ENCODE data around the gene LIMD2.
"Not testable (repeated sequence)": the region's sequence is repeated elsewhere in the genome, so short reads cannot be mapped to it uniquely, and the experiment has no call there.

Gene LIMD2

GRCh38 chr17:63699638-63700527 is at the start of gene LIMD2:
TSS of gene LIMD2 (minus strand) at chr17:63700125. CDS start at chr17:63699298, 827 bp downstream.
- DNase-seq (ENCODE audit: low read depth): no peak

- DNase-seq (ENCODE audit: low read depth): peak; percentile 95
These were observed 41.7 kb upstream of the LIMD2 start, which contains the start of gene STRADA for GRCh38 chr17:63741408-63742173. TSS of gene STRADA (minus strand) at chr17:63741799. CDS start at chr17:63728369, 13,430 bp downstream.

- no peak for DNase-seq (ENCODE audit: low read depth)
These were observed 41.1 kb upstream of the LIMD2 start for GRCh38 chr17:63741143-63741407.

GRCh38 chr17:63740464-63741142 is 40.7 kb upstream of the LIMD2 start:
- DNase-seq (ENCODE audit: low read depth): no peak

GRCh38 chr17:63735691-63736090 is 35.8 kb upstream of the LIMD2 start:
- no peak for DNase-seq (ENCODE audit: low read depth)

- no peak for DNase-seq (ENCODE audit: low read depth)
These were observed 22.5 kb upstream of the LIMD2 start for GRCh38 chr17:63722403-63722802.

GRCh38 chr17:63720194-63720593 is 20.3 kb upstream of the LIMD2 start:
- DNase-seq (ENCODE audit: low read depth): not testable (repeated sequence)

GRCh38 chr17:63718988-63719387 is 19.1 kb upstream of the LIMD2 start:
- no peak for DNase-seq (ENCODE audit: low read depth)

- DNase-seq (ENCODE audit: low read depth): no peak
These were observed 16.5 kb upstream of the LIMD2 start for GRCh38 chr17:63716426-63716825.

- DNase-seq (ENCODE audit: low read depth): no peak
These were observed 14.8 kb upstream of the LIMD2 start for GRCh38 chr17:63714550-63715277.

- no peak for DNase-seq (ENCODE audit: low read depth)
These were observed 9.2 kb upstream of the LIMD2 start for GRCh38 chr17:63709110-63709509.

- no peak for DNase-seq (ENCODE audit: low read depth)
These were observed 7.2 kb upstream of the LIMD2 start for GRCh38 chr17:63707151-63707550.

GRCh38 chr17:63706336-63707082 is 6.6 kb upstream of the LIMD2 start:
- no peak for DNase-seq (ENCODE audit: low read depth)

- DNase-seq (ENCODE audit: low read depth): no peak
These were observed 5.7 kb upstream of the LIMD2 start for GRCh38 chr17:63705657-63706056.

GRCh38 chr17:63704836-63705235 is 4.9 kb upstream of the LIMD2 start:
- no peak for DNase-seq (ENCODE audit: low read depth)

- no peak for DNase-seq (ENCODE audit: low read depth)
These were observed 4.3 kb upstream of the LIMD2 start for GRCh38 chr17:63704259-63704576.

- no peak for DNase-seq (ENCODE audit: low read depth)
These were observed 3.8 kb upstream of the LIMD2 start for GRCh38 chr17:63703556-63704258.

- no peak for DNase-seq (ENCODE audit: low read depth)
These were observed 3.1 kb upstream of the LIMD2 start for GRCh38 chr17:63703029-63703428.

GRCh38 chr17:63702721-63703015 is 2.7 kb upstream of the LIMD2 start:
- no peak for DNase-seq (ENCODE audit: low read depth)

GRCh38 chr17:63701868-63702720 is 2.2 kb upstream of the LIMD2 start:
- no peak for DNase-seq (ENCODE audit: low read depth)
